ENCODE data around the gene ARAP3.

Gene ARAP3

DNA sequence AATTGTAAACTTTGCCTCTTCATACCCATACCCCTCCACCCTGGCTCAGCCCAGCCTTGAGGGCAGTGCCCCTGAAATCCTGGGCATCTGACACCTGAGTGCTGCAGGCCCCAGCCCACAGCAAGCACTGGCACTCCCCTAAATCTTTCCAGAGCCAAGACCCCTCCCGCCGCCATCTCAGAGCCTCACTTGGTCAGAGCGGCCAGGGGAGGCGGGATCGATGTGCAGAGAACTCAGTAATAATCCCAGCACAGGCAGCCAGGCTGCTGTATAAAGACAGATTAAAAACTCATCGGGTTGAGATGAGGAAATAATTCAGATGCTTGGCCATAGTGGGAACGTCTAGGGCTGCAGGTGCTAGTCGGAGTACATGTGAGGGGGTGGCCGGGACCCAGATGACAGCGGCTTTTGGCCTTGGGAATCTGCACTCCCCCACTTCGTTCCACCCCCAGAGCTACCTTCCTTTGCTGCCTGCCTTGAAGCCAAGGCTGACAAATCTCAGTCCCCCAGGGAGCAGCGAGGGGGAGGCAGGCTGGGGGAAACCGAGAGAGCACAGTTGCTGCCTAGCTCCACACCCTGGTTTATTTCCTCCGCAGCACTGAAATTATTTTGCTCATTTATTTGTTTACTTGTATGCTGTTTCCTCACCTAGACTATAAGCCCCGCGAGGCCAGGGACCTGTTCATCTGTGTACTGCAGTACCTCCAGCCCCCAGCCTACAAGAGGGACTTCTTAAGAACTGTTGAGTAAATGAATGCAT is 19.5 kb upstream of the ARAP3 start:
- DNase-seq: no peak

GRCh38 chr5:141697586-141697985 is 15.6 kb upstream of the ARAP3 start:
- DNase-seq: no peak

DNA sequence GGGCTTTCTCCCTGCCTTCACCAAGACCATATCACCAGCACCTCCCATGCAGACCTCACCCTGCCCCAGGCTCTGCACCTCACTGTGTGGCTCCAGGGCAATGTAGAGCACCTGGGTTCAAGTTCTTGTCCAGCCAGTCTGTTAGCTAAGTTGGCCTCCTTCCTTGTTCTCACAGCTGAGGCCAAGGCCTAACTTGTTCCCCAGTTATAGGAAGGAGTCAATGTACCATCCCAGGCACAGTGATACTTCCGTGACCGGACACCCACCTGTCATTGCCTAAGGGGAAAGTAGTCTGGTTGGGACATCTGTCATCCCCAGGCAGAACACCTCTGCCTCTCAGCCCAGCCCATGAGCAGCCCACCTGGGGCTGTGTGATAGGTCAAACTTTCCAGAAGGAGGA is 14.4 kb upstream of the ARAP3 start:
- no peak for DNase-seq

GRCh38 chr5:141695627-141696215 is 13.7 kb upstream of the ARAP3 start:
- DNase-seq: no peak

DNA sequence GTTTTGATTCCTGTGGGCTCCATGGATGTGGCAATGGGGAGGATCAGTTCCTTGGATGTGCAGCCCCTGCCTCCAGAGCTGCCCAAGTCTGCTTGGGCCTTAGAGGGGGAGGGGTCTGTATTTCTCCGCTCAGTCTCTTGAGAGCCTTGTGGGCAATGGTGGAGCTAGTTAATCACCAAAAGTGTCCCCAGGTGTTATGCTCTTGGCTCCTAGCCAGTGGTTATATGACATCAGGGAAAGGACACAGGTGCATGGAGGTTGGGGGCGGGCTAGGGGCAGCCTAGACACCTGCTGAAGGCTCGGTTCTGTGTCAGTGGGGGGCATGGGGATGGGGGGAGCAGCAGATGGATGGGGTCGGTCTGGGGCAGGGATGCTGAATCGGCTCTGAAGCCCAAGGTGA is 12.4 kb upstream of the ARAP3 start:
- DNase-seq: no peak

GRCh38 chr5:141692919-141693725 is 11.1 kb upstream of the ARAP3 start:
- DNase-seq: no peak

DNA sequence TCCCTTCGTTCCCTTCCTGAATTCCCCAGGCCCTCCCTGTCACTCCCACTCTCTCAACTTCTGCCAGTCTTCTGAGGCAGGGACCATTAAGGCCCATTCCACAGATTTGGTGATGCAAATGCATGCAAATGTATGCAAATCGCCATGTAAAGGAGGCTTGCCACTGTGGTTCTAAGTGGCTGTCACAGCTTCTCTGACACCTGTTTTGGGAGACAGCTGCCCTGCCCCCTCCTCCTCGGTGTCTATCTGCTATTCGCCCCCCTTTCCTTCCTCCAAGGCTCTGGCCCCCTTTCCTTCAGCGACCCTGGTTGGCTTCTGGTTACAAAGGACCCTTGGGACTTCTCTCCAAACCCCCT is 10.5 kb upstream of the ARAP3 start:
- DNase-seq: no peak

GRCh38 chr5:141691867-141692532 is 10.0 kb upstream of the ARAP3 start:
- DNase-seq: peak; percentile 88

GRCh38 chr5:141691286-141691866 is 9.3 kb upstream of the ARAP3 start:
- DNase-seq: peak; percentile 38

- no peak for DNase-seq
These were observed 4.8 kb upstream of the ARAP3 start for GRCh38 chr5:141686648-141687416.

GRCh38 chr5:141685591-141685990 is 3.6 kb upstream of the ARAP3 start:
- no peak for DNase-seq

DNA sequence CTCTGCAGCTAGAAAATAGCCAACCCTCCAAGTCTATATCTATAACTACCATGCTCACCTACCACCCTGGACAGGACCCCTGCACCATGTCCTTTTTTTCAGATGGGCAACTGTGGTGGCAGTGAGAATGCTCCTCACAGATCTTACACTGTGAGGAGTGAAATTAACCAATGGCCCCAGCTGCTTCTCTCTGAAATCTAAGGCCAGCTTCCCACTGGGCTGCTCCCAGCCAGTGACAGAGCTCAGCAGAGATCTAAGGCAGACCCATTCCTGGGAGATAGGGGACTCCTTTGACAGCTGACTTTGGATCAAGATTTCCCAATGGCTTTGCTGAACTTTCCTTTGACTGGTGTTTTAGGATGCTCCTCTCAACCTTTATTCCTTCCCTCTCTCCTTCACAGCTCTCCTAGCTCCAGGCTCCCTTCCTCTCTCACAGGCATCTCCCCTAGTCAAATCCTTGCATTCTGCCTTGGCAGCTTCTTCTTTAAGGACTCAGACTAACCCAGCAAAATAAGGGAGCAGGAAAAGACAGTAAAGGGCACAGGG is 1.6 kb upstream of the ARAP3 start:
- DNase-seq: no peak

- DNase-seq: no peak
These were observed 735 bp downstream of the ARAP3 start for GRCh38 chr5:141681295-141681694.

- DNase-seq: no peak
These were observed 1.3 kb downstream of the ARAP3 start for GRCh38 chr5:141680751-141681201.

DNA sequence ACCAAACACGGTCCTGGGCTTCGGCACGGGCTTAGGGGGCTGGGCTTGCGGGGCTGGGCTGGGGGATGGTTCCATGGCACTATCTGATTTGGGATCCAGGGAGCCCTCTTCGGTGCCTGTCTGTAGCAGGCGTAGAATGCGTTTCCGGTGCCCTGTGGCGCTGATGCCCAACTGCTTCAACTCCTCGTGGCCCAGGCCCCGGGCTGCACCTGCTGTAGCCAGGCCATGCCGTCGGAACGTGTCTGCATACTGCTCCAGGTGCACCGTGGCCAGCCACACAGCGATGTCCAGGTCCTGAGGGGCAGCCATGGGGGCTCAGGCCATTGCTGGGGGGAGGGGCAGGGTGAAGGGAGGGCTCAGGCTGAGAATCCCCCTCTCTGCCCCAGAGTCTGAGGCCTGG is 1.9 kb downstream of the ARAP3 start:
- no peak for DNase-seq

GRCh38 chr5:141677415-141677814 is 4.6 kb downstream of the ARAP3 start:
- DNase-seq: peak; percentile 57

DNA sequence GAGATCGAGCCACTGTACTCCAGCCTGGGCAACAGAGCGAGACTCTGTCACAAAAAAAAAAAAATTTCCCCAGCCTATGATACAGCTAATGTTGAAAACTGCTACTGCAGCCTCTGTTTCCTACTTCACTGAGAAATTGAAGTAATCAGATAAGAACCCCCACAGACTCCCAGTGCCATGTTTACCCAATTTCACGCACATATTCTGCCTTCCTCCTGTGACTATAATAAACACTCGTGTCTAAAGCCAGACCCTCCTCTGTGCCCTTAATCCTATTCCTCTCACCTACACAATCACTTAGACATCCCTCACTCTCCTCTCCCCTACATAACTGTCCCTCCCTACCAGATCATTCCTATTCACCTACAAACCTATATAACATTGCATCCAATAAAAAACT is 6.4 kb downstream of the ARAP3 start:
- DNase-seq: no peak

GRCh38 chr5:141674747-141675146 is 7.3 kb downstream of the ARAP3 start:
- DNase-seq: no peak

GRCh38 chr5:141672841-141673813 is 8.9 kb downstream of the ARAP3 start:
- peak; percentile 30 for DNase-seq

DNA sequence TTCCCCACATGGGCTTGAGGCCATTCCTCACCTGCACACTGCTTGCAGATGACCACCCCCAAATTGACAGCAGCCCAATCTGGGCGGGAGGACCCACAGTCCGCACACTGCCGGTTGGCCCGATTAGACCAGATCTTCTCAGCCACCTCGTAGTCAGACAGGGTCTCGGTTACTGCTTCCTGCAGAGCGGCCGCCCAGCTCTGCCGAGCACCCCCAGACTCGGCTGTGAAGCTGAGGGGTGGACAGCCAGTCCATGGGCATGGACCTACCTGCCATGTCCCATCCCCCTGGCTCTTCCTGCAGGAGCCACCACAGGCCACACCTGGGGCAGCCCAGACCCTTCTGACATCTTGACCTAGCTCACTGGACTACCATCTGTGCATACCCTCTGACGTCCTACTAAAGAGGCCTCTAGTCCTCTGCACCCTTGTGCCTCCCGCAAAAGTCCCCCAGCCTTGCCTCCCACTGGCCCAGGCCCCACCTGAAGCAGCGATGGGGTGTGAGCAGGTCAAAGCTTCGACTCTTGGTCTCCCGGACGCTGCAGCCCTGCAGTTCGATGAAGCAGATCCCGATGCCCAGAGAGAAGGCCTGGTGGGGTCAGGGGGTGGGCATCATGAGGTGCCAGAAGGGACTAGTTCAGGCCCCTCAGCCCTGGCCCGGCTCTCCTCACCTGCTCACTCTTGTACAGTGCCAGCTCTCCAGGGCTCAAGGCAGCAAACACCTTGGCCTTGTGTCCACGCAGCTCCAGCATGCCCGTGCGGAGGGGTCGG is 9.8 kb downstream of the ARAP3 start:
- DNase-seq: no peak
